Measurements from ENCODE around the gene DAB1.

Gene DAB1

GRCh38 chr1:57127976-57128375 lies 295.9 kb downstream of the DAB1 start:
- Histone ChIP-seq H3K27me3 (ENCODE audit: low read length) (0 out of 2 replicates have a peak, but pooled peaks cover 3% of the 10 kb centered on the region), H3K9me2 (replicated peaks; ENCODE audit: insufficient read depth, low read length) (no peaks in the 10 kb centered on the region), H3K9ac (ENCODE audit: low read length) (no peak overlapping the region), H3K4me3 (ENCODE audit: insufficient read depth, low read length, poor library complexity, severe bottlenecking) (no peak overlapping the region), H3K36me3 (ENCODE audit: low read length) (no peaks in the 10 kb centered on the region), H3F3A (ENCODE audit: insufficient read depth) (no peaks in the 10 kb centered on the region), H2AFZ (ENCODE audit: low read depth, low read length, severe bottlenecking) (no peak overlapping the region), H3K9me3 (ENCODE audit: insufficient read depth, low read length) (no peaks in the 10 kb centered on the region), H4K20me1 (ENCODE audit: low read depth, low read length) (no peaks in the 10 kb centered on the region), H3K27ac (ENCODE audit: low read depth, low read length) (no peak overlapping the region), H3K79me2 (ENCODE audit: insufficient read depth, low read length) (no peaks in the 10 kb centered on the region), H3K4me2 (ENCODE audit: low read depth, low read length, poor library complexity, severe bottlenecking) (no peak overlapping the region)
- TF ChIP-seq, protein P1, sequence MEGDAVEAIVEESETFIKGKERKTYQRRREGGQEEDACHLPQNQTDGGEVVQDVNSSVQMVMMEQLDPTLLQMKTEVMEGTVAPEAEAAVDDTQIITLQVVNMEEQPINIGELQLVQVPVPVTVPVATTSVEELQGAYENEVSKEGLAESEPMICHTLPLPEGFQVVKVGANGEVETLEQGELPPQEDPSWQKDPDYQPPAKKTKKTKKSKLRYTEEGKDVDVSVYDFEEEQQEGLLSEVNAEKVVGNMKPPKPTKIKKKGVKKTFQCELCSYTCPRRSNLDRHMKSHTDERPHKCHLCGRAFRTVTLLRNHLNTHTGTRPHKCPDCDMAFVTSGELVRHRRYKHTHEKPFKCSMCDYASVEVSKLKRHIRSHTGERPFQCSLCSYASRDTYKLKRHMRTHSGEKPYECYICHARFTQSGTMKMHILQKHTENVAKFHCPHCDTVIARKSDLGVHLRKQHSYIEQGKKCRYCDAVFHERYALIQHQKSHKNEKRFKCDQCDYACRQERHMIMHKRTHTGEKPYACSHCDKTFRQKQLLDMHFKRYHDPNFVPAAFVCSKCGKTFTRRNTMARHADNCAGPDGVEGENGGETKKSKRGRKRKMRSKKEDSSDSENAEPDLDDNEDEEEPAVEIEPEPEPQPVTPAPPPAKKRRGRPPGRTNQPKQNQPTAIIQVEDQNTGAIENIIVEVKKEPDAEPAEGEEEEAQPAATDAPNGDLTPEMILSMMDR (IDR thresholded peaks at IDR 0.05; ENCODE audit: insufficient read depth, low read length, poor library complexity, severe bottlenecking): no peak
- TF ChIP-seq EZH2phosphoT487 (conservative IDR thresholded peaks at IDR 0.05; ENCODE audit: low read length): no peak

GRCh38 chr1:57124768-57125446 lies 299.0 kb downstream of the DAB1 start:
- TF ChIP-seq, protein P1 (IDR thresholded peaks at IDR 0.05; ENCODE audit: insufficient read depth, low read length, poor library complexity, severe bottlenecking): no peak
- TF ChIP-seq EZH2phosphoT487 (conservative IDR thresholded peaks at IDR 0.05; ENCODE audit: low read length): no peak
- Histone ChIP-seq H4K20me1 (ENCODE audit: low read depth, low read length) (no peaks in the 10 kb centered on the region), H3K27ac (ENCODE audit: low read depth, low read length) (no peak overlapping the region), H3K4me2 (ENCODE audit: low read depth, low read length, poor library complexity, severe bottlenecking) (no peak overlapping the region), H3F3A (ENCODE audit: insufficient read depth) (no peaks in the 10 kb centered on the region), H3K9me3 (ENCODE audit: insufficient read depth, low read length) (no peaks in the 10 kb centered on the region), H3K36me3 (ENCODE audit: low read length) (no peaks in the 10 kb centered on the region), H2AFZ (ENCODE audit: low read depth, low read length, severe bottlenecking) (no peak overlapping the region), H3K4me3 (ENCODE audit: insufficient read depth, low read length, poor library complexity, severe bottlenecking) (no peak overlapping the region), H3K9me2 (replicated peaks; ENCODE audit: insufficient read depth, low read length) (no peaks in the 10 kb centered on the region), H3K9ac (ENCODE audit: low read length) (no peak overlapping the region), H3K27me3 (ENCODE audit: low read length) (0 out of 2 replicates have a peak, but pooled peaks cover 3% of the 10 kb centered on the region), H3K79me2 (ENCODE audit: insufficient read depth, low read length) (no peaks in the 10 kb centered on the region)

DNA sequence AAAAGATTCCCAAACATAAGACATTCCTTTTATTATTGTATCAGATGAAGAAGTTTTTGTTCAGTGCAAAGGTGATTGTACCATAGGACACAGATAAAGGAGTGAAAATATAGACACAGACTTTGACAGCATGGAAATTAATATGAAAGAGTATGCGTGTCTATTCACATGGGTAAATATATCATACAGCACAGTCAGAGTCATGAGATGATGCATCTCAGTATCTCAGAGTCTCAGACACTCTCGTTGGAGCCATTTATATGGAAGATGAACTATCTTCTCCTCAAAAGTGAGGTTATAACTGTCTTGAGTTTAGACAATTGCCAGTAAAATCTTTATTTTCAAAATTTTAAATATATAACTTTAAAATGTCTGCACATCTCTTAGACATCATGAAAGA lies 299.7 kb downstream of the DAB1 start:
- no peak overlapping the region for H3K9ac ChIP-seq (ENCODE audit: low read length)
- H3K9me2 ChIP-seq (replicated peaks; ENCODE audit: insufficient read depth, low read length): no peaks in the 10 kb centered on the region
- TF ChIP-seq, protein P1 (IDR thresholded peaks at IDR 0.05; ENCODE audit: insufficient read depth, low read length, poor library complexity, severe bottlenecking): no peak
- no peak for TF ChIP-seq EZH2phosphoT487 (conservative IDR thresholded peaks at IDR 0.05; ENCODE audit: low read length)
- H3K36me3 ChIP-seq (ENCODE audit: low read length): no peaks in the 10 kb centered on the region
- H3K9me3 ChIP-seq (ENCODE audit: insufficient read depth, low read length): no peaks in the 10 kb centered on the region
- no peak overlapping the region for H3K4me2 ChIP-seq (ENCODE audit: low read depth, low read length, poor library complexity, severe bottlenecking)
- no peak overlapping the region for H2AFZ ChIP-seq (ENCODE audit: low read depth, low read length, severe bottlenecking)
- H3K27me3 ChIP-seq (ENCODE audit: low read length): 0 out of 2 replicates have a peak, but pooled peaks cover 3% of the 10 kb centered on the region
- H3K4me3 ChIP-seq (ENCODE audit: insufficient read depth, low read length, poor library complexity, severe bottlenecking): no peak overlapping the region
- H3K27ac ChIP-seq (ENCODE audit: low read depth, low read length): no peak overlapping the region
- no peaks in the 10 kb centered on the region for H3K79me2 ChIP-seq (ENCODE audit: insufficient read depth, low read length)
- no peaks in the 10 kb centered on the region for H3F3A ChIP-seq (ENCODE audit: insufficient read depth)
- H4K20me1 ChIP-seq (ENCODE audit: low read depth, low read length): no peaks in the 10 kb centered on the region
